GM18507 (cell line): Measurements from ENCODE around the gene ZNF778.
"Not testable (repeated sequence)": the region's sequence is repeated elsewhere in the genome, so short reads cannot be mapped to it uniquely, and the experiment has no call there.

Source experiments
- DNase-seq: peaks from one replicate; pipeline ENCODE4 v3.0.0; 2011; ENCODE audit warnings: low read depth; ENCODE audit not compliant: insufficient read length; ENCODE audit errors: extremely low spot score
- FAIRE-seq: peaks from 2 replicates; lab custom pipeline; 2011; peaks lifted over from hg19 to GRCh38; lab: Jason Lieb, UNC

Gene ZNF778

GRCh38 chr16:89246383-89246902, 28.9 kb downstream of the ZNF778 start:
- DNase-seq (no peak), FAIRE-seq (no peak)

DNA sequence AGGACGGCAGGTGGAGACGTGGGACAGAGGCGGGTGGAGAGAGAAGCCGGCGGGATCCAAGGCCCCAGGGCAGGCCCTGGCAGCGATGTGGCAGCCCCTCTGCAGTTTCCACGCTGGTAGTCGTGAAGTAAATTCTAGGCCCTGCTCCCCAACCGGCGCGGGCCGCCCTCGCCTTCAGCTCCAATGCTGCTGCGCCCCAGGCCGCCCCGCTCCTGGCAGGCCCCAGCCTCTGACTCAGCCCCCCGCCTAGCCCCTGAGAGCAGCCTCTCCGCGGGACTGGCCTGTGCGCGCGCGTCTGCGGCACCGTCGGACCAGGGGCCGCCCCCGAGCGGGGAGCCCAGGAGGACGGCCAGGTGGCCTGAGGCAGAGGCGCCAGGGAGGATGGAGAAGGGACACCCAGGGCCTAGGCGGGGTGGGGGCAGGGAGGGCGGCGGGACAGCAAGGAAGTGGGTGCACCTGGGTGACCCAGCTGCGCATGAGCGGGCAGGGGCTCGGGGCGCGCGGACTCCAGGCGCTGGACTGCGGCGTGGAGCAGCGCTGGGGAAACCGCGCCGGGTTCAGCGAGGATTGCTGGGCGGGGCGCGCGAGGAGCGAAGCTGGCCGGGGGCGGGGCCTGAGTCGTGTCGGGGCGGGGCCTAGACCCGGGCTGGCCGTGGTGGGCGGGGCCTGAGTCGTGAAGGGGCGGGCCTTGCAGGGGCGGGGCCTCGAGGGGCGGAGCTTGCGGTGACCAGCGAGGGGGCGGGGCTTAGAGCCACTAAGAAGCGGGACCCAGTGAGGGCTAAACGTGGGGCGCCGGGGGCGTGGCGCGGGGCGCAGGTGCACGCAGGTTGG, 29.6 kb downstream of the ZNF778 start:
- FAIRE-seq, result peak; percentile 80
- peak; percentile 86 for DNase-seq

DNA sequence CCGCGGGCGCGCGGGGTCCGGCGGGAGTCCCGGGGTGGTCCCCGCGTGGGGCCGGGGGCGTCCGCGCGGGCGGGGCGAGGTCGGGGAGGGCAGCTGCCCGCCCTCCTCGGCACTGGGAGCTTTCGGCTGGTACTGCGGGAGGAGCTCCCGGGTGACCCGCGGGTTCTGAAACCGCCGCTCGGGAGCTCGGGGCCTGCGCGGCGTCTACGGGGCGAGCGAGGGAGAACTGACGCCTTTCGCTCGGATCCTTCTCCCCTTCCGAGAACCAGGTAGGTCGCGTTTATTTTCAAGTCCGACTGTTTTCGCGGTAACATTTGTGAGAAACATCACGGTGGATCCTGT, 30.2 kb downstream of the ZNF778 start:
- DNase-seq, FAIRE-seq: not testable (repeated sequence)

DNA sequence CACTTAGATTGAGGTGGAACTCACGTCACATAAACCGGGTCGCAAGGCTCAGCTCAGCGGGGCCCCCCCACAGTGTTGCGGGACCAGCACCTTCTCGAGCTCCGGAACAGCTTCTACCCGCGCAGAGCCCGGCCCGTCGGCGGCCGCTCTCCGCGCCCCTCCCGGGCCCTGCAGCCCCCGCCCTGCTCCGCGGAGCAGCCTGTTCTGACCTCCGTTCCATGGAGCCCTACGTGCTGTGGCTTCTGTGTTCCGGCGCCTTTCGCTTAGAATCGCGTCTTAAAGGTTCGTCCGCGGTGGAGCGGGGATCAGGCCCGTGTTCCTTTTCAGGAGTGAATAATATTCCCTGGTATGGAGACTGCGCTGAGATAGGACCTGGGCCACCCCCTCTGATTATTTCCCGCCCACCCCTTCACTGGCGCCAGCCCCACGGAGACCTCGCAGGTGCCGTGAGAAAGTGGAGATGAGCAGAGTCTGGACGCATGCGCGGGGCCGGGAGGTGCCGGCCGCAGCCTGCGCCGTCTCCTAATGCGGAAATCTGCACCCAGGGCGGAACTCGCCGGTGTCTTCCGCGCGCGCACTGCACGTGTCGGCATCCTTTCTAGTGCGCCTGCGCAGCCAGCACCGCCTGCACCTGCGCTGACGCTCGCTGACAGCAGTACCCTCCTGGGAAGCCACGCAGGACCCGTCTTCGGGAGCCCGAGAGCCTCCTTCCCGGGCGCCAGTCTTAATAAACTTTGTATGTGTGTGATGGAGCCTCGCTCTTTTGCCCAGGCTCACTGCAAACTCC, 30.9 kb downstream of the ZNF778 start:
- DNase-seq (no peak), FAIRE-seq (no peak)

GRCh38 chr16:89253548-89254287, 36.2 kb downstream of the ZNF778 start:
- FAIRE-seq, result no peak
- no peak for DNase-seq

- no peak for DNase-seq
Observed at GRCh38 chr16:89256651-89257254, 39.2 kb downstream of the ZNF778 start.

GRCh38 chr16:89257281-89257731, 39.8 kb downstream of the ZNF778 start:
- no peak for FAIRE-seq
- DNase-seq, result no peak

More at GRCh38 chr16:89256651-89257254, 39.2 kb downstream of the ZNF778 start:
- FAIRE-seq, result no peak

- FAIRE-seq (no peak), DNase-seq (no peak)
Observed at GRCh38 chr16:89257757-89258465, 40.4 kb downstream of the ZNF778 start.

GRCh38 chr16:89259901-89260300, 42.4 kb downstream of the ZNF778 start:
- FAIRE-seq, DNase-seq: not testable (repeated sequence)

DNA sequence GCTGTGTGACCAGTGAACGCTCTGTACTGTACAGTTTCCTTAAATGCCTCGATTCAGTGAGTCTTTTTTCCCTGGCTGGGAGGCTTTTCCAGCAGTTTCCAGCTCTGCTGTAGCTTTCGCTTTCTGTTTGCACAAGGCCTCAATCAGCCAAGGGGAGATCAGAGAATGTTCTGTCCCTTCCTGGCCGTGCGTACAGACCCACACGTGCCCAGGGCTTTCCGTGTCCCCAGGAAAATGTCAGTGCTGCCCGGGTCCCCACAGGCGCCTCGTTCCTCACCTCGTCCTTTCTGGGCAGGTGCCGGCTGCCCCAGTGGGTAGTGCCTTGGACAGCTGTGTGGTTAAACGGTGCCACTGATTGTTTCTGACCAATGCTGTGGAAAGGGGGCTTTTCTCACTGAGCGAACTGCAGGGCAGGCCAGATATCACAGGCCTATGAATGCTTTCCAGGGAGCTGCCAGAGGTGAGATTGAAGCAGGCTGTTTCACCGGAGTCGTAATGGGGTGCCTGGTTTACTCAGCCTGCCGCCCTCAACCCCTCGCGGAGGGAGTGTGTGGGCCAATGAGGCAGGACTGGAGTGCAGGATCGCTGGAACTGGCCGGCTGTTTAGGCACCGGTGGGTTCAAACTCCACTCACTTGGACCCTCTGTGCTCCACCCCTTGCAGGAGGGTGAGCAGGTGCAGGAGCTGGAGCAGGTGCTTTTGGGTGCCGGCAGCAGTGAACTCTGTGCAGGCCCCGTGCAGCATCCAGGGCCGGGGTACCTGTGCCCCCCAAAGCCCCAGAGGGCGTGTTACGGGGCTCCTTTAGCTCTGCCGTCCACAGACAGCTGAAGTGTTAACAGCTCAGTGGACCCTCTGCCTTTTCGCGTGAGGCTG, 44.4 kb downstream of the ZNF778 start:
- DNase-seq (no peak), FAIRE-seq (no peak)

GRCh38 chr16:89264800-89265550, 47.5 kb downstream of the ZNF778 start:
- DNase-seq (no peak), FAIRE-seq (no peak)

DNA sequence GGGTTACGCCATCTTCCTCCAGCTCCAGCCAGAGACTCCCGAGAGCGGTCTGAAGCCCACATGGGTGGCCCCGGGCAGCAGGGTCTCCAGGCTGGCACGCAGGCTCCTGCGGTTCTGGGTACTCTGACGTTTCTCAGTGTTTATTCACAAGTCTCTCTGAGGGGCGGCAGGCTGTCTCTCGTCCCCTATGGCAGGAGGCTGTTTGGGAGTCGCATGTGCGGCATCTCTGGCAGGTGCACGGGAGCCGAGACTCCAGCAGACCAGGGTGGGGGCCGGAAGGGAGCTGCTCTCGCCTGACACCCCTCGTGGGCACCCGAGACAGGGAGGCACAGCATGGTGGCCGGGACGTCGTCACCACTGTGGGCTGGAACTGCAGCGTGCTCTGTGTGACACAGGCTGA, 48.1 kb downstream of the ZNF778 start:
- DNase-seq (no peak), FAIRE-seq (no peak)

DNA sequence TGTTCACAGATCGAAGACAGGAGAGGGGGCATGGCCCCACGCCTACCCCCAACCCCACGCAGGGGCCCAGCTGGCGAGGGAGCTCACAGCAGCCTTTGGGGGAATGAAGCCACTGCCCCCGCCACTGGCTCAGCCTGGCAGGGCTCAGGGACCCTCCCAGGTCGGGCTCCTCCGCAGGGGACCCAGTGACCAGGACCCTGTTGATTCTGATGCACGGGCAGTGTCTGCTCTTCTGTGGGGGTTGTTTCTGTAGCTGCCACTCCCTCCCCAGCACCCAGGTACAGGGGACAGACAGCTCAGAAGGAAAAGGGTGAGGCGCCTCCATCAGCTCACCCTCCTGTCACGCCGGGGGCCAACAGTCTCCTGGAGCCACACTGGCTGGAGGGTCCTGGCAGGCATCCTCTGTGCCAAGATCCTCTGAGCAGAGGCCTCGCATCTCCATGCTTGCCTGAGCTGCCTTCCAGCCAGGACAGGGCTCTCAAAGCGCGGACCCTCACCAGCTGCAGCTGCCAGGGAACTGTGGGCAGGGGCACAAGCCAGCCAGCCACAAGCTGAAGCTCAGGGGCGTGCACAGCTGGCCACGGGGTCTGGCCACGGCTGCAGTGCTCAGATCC, 49.1 kb downstream of the ZNF778 start:
- FAIRE-seq (no peak), DNase-seq (no peak)

GRCh38 chr16:89267746-89268145, 50.2 kb downstream of the ZNF778 start:
- not testable (repeated sequence) for DNase-seq, FAIRE-seq

DNA sequence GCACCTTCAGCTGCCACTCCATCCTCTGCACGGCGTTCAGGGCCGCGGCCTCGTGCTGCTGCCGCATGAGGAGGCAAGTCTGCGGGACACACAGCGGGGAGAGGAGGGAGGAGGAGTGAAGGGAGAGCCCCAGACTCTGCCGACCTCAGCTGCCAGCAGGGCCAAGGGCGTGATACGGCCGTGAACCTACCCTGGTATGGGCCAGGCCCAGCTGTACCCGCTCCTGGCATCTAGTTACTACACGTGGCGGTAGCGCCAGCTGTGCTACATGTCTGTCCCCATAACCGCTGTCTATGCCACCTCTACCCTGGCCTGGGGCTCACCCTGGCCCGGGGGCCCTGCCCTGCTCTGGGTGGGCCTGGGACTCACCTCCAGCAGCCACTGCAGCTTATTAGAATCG, 51.1 kb downstream of the ZNF778 start:
- no peak for DNase-seq
- FAIRE-seq, result no peak

DNA sequence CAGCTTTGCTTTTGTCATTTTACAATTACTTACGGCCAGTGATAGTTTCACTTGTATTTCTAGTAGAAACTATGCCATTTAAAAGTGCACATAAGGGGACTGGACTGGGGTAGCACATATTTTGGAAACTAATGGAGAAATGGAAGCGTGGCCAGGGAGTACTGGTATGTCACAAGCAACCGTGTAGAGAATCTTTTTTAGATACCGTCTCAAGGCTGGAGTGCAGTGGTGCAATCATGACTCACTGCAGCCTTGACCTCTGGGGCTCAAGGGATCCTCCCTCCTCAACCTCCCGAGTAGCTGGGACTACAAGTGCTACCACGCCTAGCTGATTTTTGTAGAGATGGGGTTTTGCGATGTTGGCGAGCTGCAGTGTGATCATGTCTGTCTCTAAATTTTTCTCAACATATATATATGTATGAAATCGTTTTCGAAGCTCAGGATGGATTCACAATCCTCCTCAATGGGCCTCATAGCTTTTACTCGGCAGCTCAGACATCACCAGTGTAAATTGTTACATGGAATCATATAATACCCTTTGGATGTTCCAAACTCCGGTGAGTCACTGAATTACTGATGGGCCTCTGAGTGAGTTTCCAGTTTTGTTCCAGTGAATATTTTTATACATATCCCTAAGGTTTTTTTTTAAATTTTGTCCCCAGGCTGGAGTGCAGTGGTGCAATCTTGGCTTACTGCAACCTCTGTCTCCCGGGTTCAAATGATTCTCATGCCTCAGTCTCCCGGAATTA, 51.7 kb downstream of the ZNF778 start:
- DNase-seq (no peak), FAIRE-seq (no peak)
